Measurements from ENCODE around the gene SCN4B. TPM values are rescaled to one million over a fixed set of nuclear protein-coding genes. Genes with fewer than 3 reads are reported as not detected.

Gene SCN4B
- total RNA-seq, 4 donors from 2014 or later, result 0.35 to 8.3 (median 1.4) TPM

GRCh38 chr11:118175031-118175992 lies 22.7 kb upstream of the SCN4B start:
- no peaks in the 10 kb centered on the region for H3K9me3 ChIP-seq
- no peak for DNase-seq
- no peaks in the 10 kb centered on the region for H3K27me3 ChIP-seq
- H3K36me3 ChIP-seq, result no peaks in the 10 kb centered on the region
- peak overlapping the region in 1 of 4 donors; percentile 10 for H3K27ac ChIP-seq
- H3K4me1 ChIP-seq, result peaks cover 0 to 9% (median 3%) of the 10 kb centered on the region in 4 donors
- TF ChIP-seq CTCF (IDR thresholded peaks at IDR 0.05) (no peak), POLR2A (IDR thresholded peaks at IDR 0.05) (no peak)
- H3K4me3 ChIP-seq, result peak overlapping the region in 1 of 4 donors; percentile 39

- no peak overlapping the region for H3K4me3 ChIP-seq
- no peaks in the 10 kb centered on the region for H3K9me3 ChIP-seq
- TF ChIP-seq POLR2A (IDR thresholded peaks at IDR 0.05) (no peak), CTCF (IDR thresholded peaks at IDR 0.05) (no peak)
- H3K4me1 ChIP-seq, result peaks cover 0 to 9% (median 3%) of the 10 kb centered on the region in 4 donors
- no peak overlapping the region for H3K27ac ChIP-seq
- H3K27me3 ChIP-seq, result no peaks in the 10 kb centered on the region
- H3K36me3 ChIP-seq, result no peaks in the 10 kb centered on the region
- DNase-seq, result no peak
Observed at GRCh38 chr11:118174006-118174567, 21.5 kb upstream of the SCN4B start.

DNA sequence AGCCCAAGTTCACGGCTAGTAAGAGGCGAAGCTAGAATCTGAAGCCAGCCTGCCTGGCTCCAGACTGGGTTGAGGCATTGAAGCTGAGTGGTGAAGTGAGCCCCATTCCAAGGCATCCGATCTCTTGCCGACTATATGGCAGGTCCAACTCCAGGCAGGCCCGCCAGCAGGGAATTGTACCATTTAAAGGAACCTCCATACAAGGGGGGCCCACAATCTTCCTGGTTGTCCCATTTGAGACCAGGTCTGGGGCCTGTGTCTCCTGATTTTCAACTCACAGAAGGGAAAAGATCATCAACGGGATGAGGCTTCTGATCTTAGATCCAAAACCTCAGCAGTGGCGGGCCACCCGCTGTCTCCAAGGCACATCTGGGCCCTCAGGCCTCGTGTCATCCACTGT lies 19.7 kb upstream of the SCN4B start:
- no peaks in the 10 kb centered on the region for H3K27me3 ChIP-seq
- H3K36me3 ChIP-seq, result no peaks in the 10 kb centered on the region
- no peak for TF ChIP-seq POLR2A (IDR thresholded peaks at IDR 0.05)
- TF ChIP-seq CTCF (IDR thresholded peaks at IDR 0.05), result no peak
- H3K4me1 ChIP-seq, result peaks cover 0 to 9% (median 3%) of the 10 kb centered on the region in 4 donors
- no peak overlapping the region for H3K4me3 ChIP-seq
- H3K27ac ChIP-seq, result no peak overlapping the region
- no peak for DNase-seq
- H3K9me3 ChIP-seq, result no peaks in the 10 kb centered on the region

DNA sequence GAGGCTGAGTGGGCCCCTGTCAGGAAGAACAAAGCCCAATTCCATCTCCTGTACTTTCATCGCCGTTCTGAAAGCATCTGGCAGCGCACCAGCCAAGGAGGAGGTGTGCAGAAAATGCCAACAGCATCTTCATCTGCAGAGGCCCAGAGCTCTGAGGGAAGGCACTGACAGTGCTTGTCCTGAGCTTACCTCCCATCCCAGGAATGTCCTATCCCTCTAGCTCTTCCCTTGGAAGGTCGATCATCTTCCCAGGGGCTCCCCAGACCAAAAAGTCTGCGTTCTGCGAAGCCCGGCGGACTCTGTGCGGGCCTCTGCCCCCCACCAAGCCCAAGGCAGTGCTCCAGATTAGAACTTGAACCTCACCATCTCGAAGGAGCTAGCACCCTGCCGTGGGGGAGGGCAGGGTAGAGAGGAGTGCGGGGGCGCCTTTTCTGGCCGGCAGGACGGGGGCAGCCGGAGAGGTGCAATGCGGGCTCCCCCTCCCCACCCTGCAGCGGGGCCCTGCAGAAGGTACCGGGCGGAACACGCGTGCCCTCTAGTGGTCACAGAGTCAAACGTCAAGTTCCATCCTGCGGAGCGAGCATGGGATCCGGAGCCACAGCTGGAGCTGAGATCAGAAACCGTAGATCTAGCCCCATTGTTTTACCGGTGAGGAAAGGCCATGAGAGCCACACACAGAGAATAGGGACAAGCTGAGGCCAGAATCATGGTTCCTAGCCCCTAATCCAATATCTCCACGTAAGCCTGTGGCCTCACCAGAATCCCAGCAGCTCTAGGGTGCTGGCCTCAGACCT lies 18.8 kb upstream of the SCN4B start:
- no peak overlapping the region for H3K27ac ChIP-seq
- H3K9me3 ChIP-seq, result no peaks in the 10 kb centered on the region
- peak; percentile 29 to 85 (median 76) for DNase-seq
- peaks cover 0 to 9% (median 3%) of the 10 kb centered on the region in 4 donors for H3K4me1 ChIP-seq
- no peaks in the 10 kb centered on the region for H3K27me3 ChIP-seq
- no peaks in the 10 kb centered on the region for H3K36me3 ChIP-seq
- TF ChIP-seq CTCF (IDR thresholded peaks at IDR 0.05) (peak; percentile 53 to 92 (median 82)), POLR2A (IDR thresholded peaks at IDR 0.05) (no peak)
- no peak overlapping the region for H3K4me3 ChIP-seq

DNA sequence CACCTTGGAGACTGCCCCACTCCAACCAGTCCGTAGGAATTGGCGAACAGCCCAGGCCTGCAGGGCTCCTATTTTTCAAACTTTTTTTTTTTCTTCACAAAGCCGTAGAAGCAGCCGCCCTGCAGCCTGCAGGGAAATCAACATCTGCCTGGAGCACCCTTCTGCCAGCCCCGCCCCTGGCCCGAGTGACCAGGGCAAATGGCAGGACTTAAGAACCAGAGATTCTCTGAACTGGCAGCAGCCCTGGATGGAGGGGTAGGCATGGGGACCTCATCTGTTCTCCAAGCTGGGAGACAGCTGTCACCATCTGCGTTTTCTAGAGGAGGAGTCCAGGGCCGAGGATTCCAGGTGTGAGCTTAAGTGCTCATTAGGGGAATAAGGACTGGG lies 18.3 kb upstream of the SCN4B start:
- TF ChIP-seq POLR2A (IDR thresholded peaks at IDR 0.05) (no peak), CTCF (IDR thresholded peaks at IDR 0.05) (no peak)
- peaks cover 0 to 9% (median 3%) of the 10 kb centered on the region in 4 donors for H3K4me1 ChIP-seq
- H3K36me3 ChIP-seq, result no peaks in the 10 kb centered on the region
- H3K27me3 ChIP-seq, result no peaks in the 10 kb centered on the region
- no peak for DNase-seq
- H3K9me3 ChIP-seq, result no peaks in the 10 kb centered on the region
- no peak overlapping the region for H3K4me3 ChIP-seq
- H3K27ac ChIP-seq, result no peak overlapping the region

Measured in Peyer's patch (tissue), 4 donors.